HEK293T (cell line): Measurements from ENCODE around the gene HLF.

Experiments
- ARNT ChIP-seq: fragments of 450-650 bp; IDR thresholded peaks from 2 replicates; pipeline ENCODE4 v1.6.1; 2017; ENCODE audit warnings: mild to moderate bottlenecking
- BHLHE40 ChIP-seq: fragments of 450-650 bp; IDR thresholded peaks from 2 replicates; pipeline ENCODE4 v1.6.1; 2016; ENCODE audit warnings: mild to moderate bottlenecking, moderate library complexity, borderline replicate concordance
- FOXM1 ChIP-seq: fragments of 450-650 bp; IDR thresholded peaks from 2 replicates; pipeline ENCODE4 v1.6.1; 2017; ENCODE audit warnings: mild to moderate bottlenecking, borderline replicate concordance
- L3MBTL2 ChIP-seq: fragments of 450-650 bp; conservative IDR thresholded peaks from 2 replicates; pipeline ENCODE4 v1.6.1; 2016; ENCODE audit warnings: mild to moderate bottlenecking
- SP1 ChIP-seq: fragments of 450-650 bp; IDR thresholded peaks from 2 replicates; pipeline ENCODE4 v1.6.1; 2017
- SUZ12 ChIP-seq: fragments of 450-650 bp; IDR thresholded peaks from 2 replicates; pipeline ENCODE4 v1.6.1; 2016; ENCODE audit warnings: mild to moderate bottlenecking
- TARDBP ChIP-seq: fragments of 450-650 bp; IDR thresholded peaks from 2 replicates; pipeline ENCODE4 v1.6.1; 2016

DNA sequence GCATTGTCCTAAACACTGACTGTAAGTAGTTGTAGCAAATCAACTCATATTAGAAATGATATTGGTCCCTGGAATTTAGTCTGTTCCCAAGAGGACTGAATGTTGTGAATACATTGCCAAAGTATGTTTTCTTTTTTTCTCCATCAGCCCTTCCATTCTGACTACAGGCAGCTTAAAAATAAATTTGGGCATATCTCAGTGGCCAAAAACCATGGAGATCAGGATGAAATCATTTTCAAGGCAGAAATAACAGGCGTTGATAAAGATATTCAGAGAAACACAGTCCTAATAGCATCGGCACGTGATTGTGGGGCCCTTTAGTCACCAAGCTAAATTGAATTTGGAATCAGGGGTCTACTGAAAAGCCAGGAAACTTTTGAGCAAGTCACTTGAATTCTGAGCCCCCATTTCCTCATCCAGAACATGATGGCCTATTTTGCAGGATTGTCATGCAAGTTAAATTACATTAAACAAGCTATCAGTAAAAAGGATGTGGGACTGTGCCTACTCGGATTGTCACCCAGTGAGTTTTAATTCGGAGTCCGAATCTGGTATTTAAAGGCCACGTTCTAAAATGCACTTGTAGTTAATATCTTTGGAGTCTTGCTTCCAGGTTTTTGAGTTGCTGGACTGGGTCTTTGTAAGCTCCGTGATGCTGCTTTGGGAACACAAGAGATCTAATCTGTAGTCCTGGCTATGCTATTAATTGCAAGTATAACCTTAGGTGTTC lies 17.1 kb downstream of the HLF start:
- TF ChIP-seq L3MBTL2 (no peak), FOXM1 (no peak), ARNT (no peak), SP1 (no peak), SUZ12 (no peak), TARDBP (no peak), BHLHE40 (no peak)
